PC-9 (cell line): ENCODE results near the gene ABHD5. TPM values are rescaled to one million over a fixed set of nuclear protein-coding genes. Genes with fewer than 3 reads are reported as not detected.

Experiments used
- BruUV-seq: library from RNA; stranded (reverse); fragments of 400-500 nt; replicated peaks from 2 replicates; lab custom pipeline; 2021; lab: Mats Ljungman, UMichigan
- CTCF ChIA-PET: fragments of 300-600 bp; sonication (Branson Sonifier 250); formaldehyde crosslinking; loops from one replicate; lab custom pipeline; 2022; ENCODE audit warnings: antibody characterized with exemption; lab: Charles Lee
- POLR2A ChIA-PET: fragments of 300-600 bp; sonication (Branson Sonifier 250); formaldehyde crosslinking; loops from one replicate; lab custom pipeline; 2022; ENCODE audit warnings: antibody characterized with exemption; ENCODE audit not compliant: unreplicated experiment; lab: Charles Lee
- DNase-seq, 2 experiments: peaks; one replicate each; pipeline versions ENCODE4 v3.0.0 to v3.0.0-alpha.2; 2015 to 2022; ENCODE audit warnings: mixed read lengths in 1 of 2
- H2AFZ ChIP-seq: fragments of 200-600 bp; sonication (generic); 2 replicates; pipeline ENCODE4 v1.8.1; 2017; ENCODE audit warnings: antibody characterized with exemption
- H3F3A ChIP-seq: fragments of 200-600 bp; sonication (generic); 2 replicates; pipeline ENCODE4 v1.8.1; 2017; ENCODE audit warnings: antibody characterized with exemption, mild to moderate bottlenecking, low read depth; ENCODE audit not compliant: insufficient read depth
- H3K27ac ChIP-seq: fragments of 200-600 bp; sonication (generic); 2 replicates; pipeline ENCODE4 v1.6.1; 2016; ENCODE audit warnings: mixed run types
- H3K27me3 ChIP-seq: fragments of 200-600 bp; sonication (generic); 2 replicates; pipeline ENCODE4 v1.6.1; 2016; ENCODE audit warnings: low read depth, mixed run types; ENCODE audit not compliant: insufficient read depth
- H3K36me3 ChIP-seq: fragments of 200-600 bp; sonication (generic); 2 replicates; pipeline ENCODE4 v1.6.1; 2016; ENCODE audit warnings: low read depth, mixed run types
- H3K4me1 ChIP-seq: fragments of 200-600 bp; sonication (generic); replicated peaks from 2 replicates; pipeline ENCODE4 v1.6.1; 2016; ENCODE audit warnings: mixed run types; ENCODE audit not compliant: insufficient read depth
- H3K4me2 ChIP-seq: fragments of 200-600 bp; sonication (generic); 2 replicates; pipeline ENCODE4 v1.6.1; 2017; ENCODE audit warnings: mixed run types
- H3K4me3 ChIP-seq: fragments of 200-600 bp; sonication (generic); 2 replicates; pipeline ENCODE4 v1.6.1; 2016; ENCODE audit warnings: mixed run types
- H3K79me2 ChIP-seq: fragments of 200-600 bp; sonication (generic); 2 replicates; pipeline ENCODE4 v1.6.1; 2017; ENCODE audit warnings: low read depth, mixed run types
- H3K9me2 ChIP-seq: fragments of 200-600 bp; sonication (generic); 2 replicates; pipeline ENCODE4 v1.8.1; 2017; ENCODE audit warnings: mild to moderate bottlenecking; ENCODE audit not compliant: insufficient read depth
- H3K9me3 ChIP-seq: fragments of 200-600 bp; sonication (generic); 2 replicates; pipeline ENCODE4 v1.8.1; 2016; ENCODE audit warnings: low read depth; ENCODE audit not compliant: insufficient read depth
- H4K20me1 ChIP-seq: fragments of 200-600 bp; sonication (generic); 2 replicates; pipeline ENCODE4 v1.8.1; 2017; ENCODE audit not compliant: insufficient read depth
- CTCF ChIP-seq: fragments of 200-600 bp; sonication (generic); conservative IDR thresholded peaks from 2 replicates; pipeline ENCODE4 v1.6.1; 2017; ENCODE audit warnings: mixed run types, antibody characterized with exemption, mild to moderate bottlenecking, moderate library complexity
- EZH2 ChIP-seq: fragments of 200-600 bp; sonication (generic); IDR thresholded peaks from 2 replicates; pipeline ENCODE4 v1.8.0; 2017; ENCODE audit warnings: antibody characterized with exemption, low read depth
- intact Hi-C: fragments of 100-400 bp; cut with micrococcal nuclease; formaldehyde crosslinking; loops from one replicate; pipeline ENCODE4 v1.10.0; 2022; ENCODE audit not compliant: unreplicated experiment
- total RNA-seq: library from RNA; stranded (reverse); gene quantifications from 2 replicates; pipeline ENCODE4 v1.2.3, GENCODE V29; 2021

ABHD5 gene
- total RNA-seq, 1 experiment from 2014 or later, result 19.9 TPM

GRCh38 chr3:43769097-43769884, 78.6 kb downstream of the ABHD5 start:
- peak overlapping the region; percentile 34; the same call in 1 of the 2 replicates for H3K4me3 ChIP-seq
- H3K27ac ChIP-seq, result peak overlapping the region; percentile 90
- H3K9me3 ChIP-seq, result no peaks in the 10 kb centered on the region
- H3K27me3 ChIP-seq, result no peaks in the 10 kb centered on the region
- H3F3A ChIP-seq, result peaks cover 34% of the 10 kb centered on the region
- POLR2A ChIA-PET, result interaction anchor here (0.5 kb wide), 1 partner anchor 429 kb away, joined by 6 read pairs; no protein-coding TSS in a partner anchor
- peaks cover 83% of the 10 kb centered on the region for H3K4me1 ChIP-seq
- peak; percentile 95 to 99 for DNase-seq
- no peaks in the 10 kb centered on the region for H4K20me1 ChIP-seq
- H3K36me3 ChIP-seq, result no peaks in the 10 kb centered on the region
- no TSS peak for BruUV-seq
- peak overlapping the region; percentile 70 for H3K4me2 ChIP-seq
- intact Hi-C loops, result loop anchor here (1.0 to 5.0 kb wide), 5 partner anchors 78 to 468 kb away; partner anchors contain the start of genes ABHD5 and ANO10
- CTCF ChIA-PET, result interaction anchor here (0.6 to 0.7 kb wide), 3 partner anchors 15 to 358 kb away, joined by 3 read pairs; no protein-coding TSS in a partner anchor
- H3K9me2 ChIP-seq, result no peaks in the 10 kb centered on the region
- peak; percentile 92 for TF ChIP-seq CTCF
- no peak for TF ChIP-seq EZH2
- H3K79me2 ChIP-seq, result no peaks in the 10 kb centered on the region
- peak overlapping the region; percentile 71; the same call in 1 of the 2 replicates for H2AFZ ChIP-seq

- CTCF ChIA-PET, result interaction anchor here (0.7 kb wide), 1 partner anchor 15 kb away, joined by 3 read pairs; no protein-coding TSS in a partner anchor
- H4K20me1 ChIP-seq, result no peaks in the 10 kb centered on the region
- H3K27me3 ChIP-seq, result no peaks in the 10 kb centered on the region
- H3F3A ChIP-seq, result peaks cover 34% of the 10 kb centered on the region
- H3K9me3 ChIP-seq, result no peaks in the 10 kb centered on the region
- no TSS peak for BruUV-seq
- no peaks in the 10 kb centered on the region for H3K9me2 ChIP-seq
- H3K79me2 ChIP-seq, result no peaks in the 10 kb centered on the region
- intact Hi-C loops, result loop anchor here (1.0 to 5.0 kb wide), 8 partner anchors 79 to 467 kb away; partner anchors contain the start of genes ABHD5 and ANO10
- H2AFZ ChIP-seq, result no peak overlapping the region
- H3K27ac ChIP-seq, result peak overlapping the region; percentile 90
- H3K4me1 ChIP-seq, result peaks cover 83% of the 10 kb centered on the region
- POLR2A ChIA-PET, result interaction anchor here (0.6 kb wide), 1 partner anchor 16 kb away, joined by 3 read pairs; no protein-coding TSS in a partner anchor
- peak overlapping the region; percentile 70 for H3K4me2 ChIP-seq
- H3K4me3 ChIP-seq, result peak overlapping the region; percentile 17; the same call in 1 of the 2 replicates
- no peaks in the 10 kb centered on the region for H3K36me3 ChIP-seq
- TF ChIP-seq EZH2, result no peak
- TF ChIP-seq CTCF, result no peak
- DNase-seq, result no peak
Measured at GRCh38 chr3:43769885-43770425, 79.2 kb downstream of the ABHD5 start.

- peak overlapping the region; percentile 90 for H3K27ac ChIP-seq
- peak; percentile 87 for DNase-seq
- ChIA-PET CTCF (interaction anchor here (0.6 kb wide), 1 partner anchor 13 kb away, joined by 3 read pairs; no protein-coding TSS in a partner anchor), POLR2A (interaction anchor here (0.6 kb wide), 1 partner anchor 17 kb away, joined by 3 read pairs; no protein-coding TSS in a partner anchor)
- intact Hi-C loops, result loop anchor here (1.0 to 5.0 kb wide), 3 partner anchors 82 to 428 kb away; no protein-coding TSS in a partner anchor
- no peaks in the 10 kb centered on the region for H3K36me3 ChIP-seq
- peak overlapping the region; percentile 70 for H3K4me2 ChIP-seq
- no peaks in the 10 kb centered on the region for H3K79me2 ChIP-seq
- no peaks in the 10 kb centered on the region for H3K27me3 ChIP-seq
- BruUV-seq, result no TSS peak
- peaks cover 77% of the 10 kb centered on the region for H3K4me1 ChIP-seq
- H2AFZ ChIP-seq, result no peak overlapping the region
- no peaks in the 10 kb centered on the region for H3K9me3 ChIP-seq
- H4K20me1 ChIP-seq, result no peaks in the 10 kb centered on the region
- H3F3A ChIP-seq, result peaks cover 34% of the 10 kb centered on the region
- no peaks in the 10 kb centered on the region for H3K9me2 ChIP-seq
- H3K4me3 ChIP-seq, result no peak overlapping the region
- TF ChIP-seq CTCF (no peak), EZH2 (no peak)
Measured at GRCh38 chr3:43770426-43771103, 79.8 kb downstream of the ABHD5 start.
